ENCODE results near the gene NOVA2. TPM values are rescaled to one million over a fixed set of nuclear protein-coding genes. Genes with fewer than 3 reads are reported as not detected.

Gene NOVA2
- total and polyA plus RNA-seq, 5 donors from 2014 or later, result not detected

Other genes with a start within 250 kb of the NOVA2 start
- gene FBXO46, start 243.0 kb downstream of the NOVA2 start, total RNA-seq, result 26.5 TPM
- 10 to 100 TPM in 3 of 4 donors, 1 to 10 TPM in 1; 8.0 to 12.0 (median 10.5) TPM for gene FBXO46, start 243.0 kb downstream of the NOVA2 start, polyA plus RNA-seq
- gene MEIOSIN, start 240.4 kb downstream of the NOVA2 start, total RNA-seq, result not detected
- not detected for gene MEIOSIN, start 240.4 kb downstream of the NOVA2 start, polyA plus RNA-seq
- 1.3 TPM for gene SIX5, start 204.6 kb downstream of the NOVA2 start, total RNA-seq
- gene SIX5, start 204.6 kb downstream of the NOVA2 start, polyA plus RNA-seq, result under 1 TPM in 3 of 4 donors, not detected in 1; 0.17 to 0.31 (median 0.20) TPM
- 68.1 TPM for gene DMPK, start 191.4 kb downstream of the NOVA2 start, total RNA-seq
- 1 to 10 TPM in 3 of 4 donors, under 1 TPM in 1; 0.61 to 1.6 (median 1.5) TPM for gene DMPK, start 191.4 kb downstream of the NOVA2 start, polyA plus RNA-seq
- 63.8 TPM for gene DMWD, start 181.0 kb downstream of the NOVA2 start, total RNA-seq
- gene DMWD, start 181.0 kb downstream of the NOVA2 start, polyA plus RNA-seq, result 10 to 100 TPM; 13.5 to 18.3 (median 15.7) TPM
- 0.20 TPM for gene RSPH6A, start 158.6 kb downstream of the NOVA2 start, total RNA-seq
- gene RSPH6A, start 158.6 kb downstream of the NOVA2 start, polyA plus RNA-seq, result not detected
- gene SYMPK, start 110.7 kb downstream of the NOVA2 start, total RNA-seq, result 87.6 TPM
- 10 to 100 TPM in 2 of 4 donors, 1 to 10 TPM in 2; 5.0 to 13.0 (median 8.6) TPM for gene SYMPK, start 110.7 kb downstream of the NOVA2 start, polyA plus RNA-seq
- gene FOXA3, start 109.5 kb downstream of the NOVA2 start, total RNA-seq, result not detected
- gene FOXA3, start 109.5 kb downstream of the NOVA2 start, polyA plus RNA-seq, result not detected
- 21.2 TPM for gene IRF2BP1, start 87.7 kb downstream of the NOVA2 start, total RNA-seq
- gene IRF2BP1, start 87.7 kb downstream of the NOVA2 start, polyA plus RNA-seq, result 1 to 10 TPM; 4.5 to 6.4 (median 5.4) TPM
- 8.7 TPM for gene MYPOP, start 71.3 kb downstream of the NOVA2 start, total RNA-seq
- gene MYPOP, start 71.3 kb downstream of the NOVA2 start, polyA plus RNA-seq, result under 1 TPM in 3 of 4 donors, not detected in 1; 0.17 to 0.44 (median 0.20) TPM
- gene NANOS2, start 59.1 kb downstream of the NOVA2 start, total RNA-seq, result not detected
- gene NANOS2, start 59.1 kb downstream of the NOVA2 start, polyA plus RNA-seq, result not detected
- gene CCDC61, start 21.6 kb upstream of the NOVA2 start, total RNA-seq, result 12.6 TPM
- gene CCDC61, start 21.6 kb upstream of the NOVA2 start, polyA plus RNA-seq, result 10 to 100 TPM in 1 of 4 donors, 1 to 10 TPM in 3; 7.1 to 11.9 (median 8.2) TPM
- not detected for gene PGLYRP1, start 49.2 kb upstream of the NOVA2 start, total RNA-seq
- gene PGLYRP1, start 49.2 kb upstream of the NOVA2 start, polyA plus RNA-seq, result not detected
- gene IGFL4, start 67.1 kb upstream of the NOVA2 start, total RNA-seq, result not detected
- not detected for gene IGFL4, start 67.1 kb upstream of the NOVA2 start, polyA plus RNA-seq
- gene IGFL3, start 150.8 kb upstream of the NOVA2 start, total RNA-seq, result not detected
- not detected for gene IGFL3, start 150.8 kb upstream of the NOVA2 start, polyA plus RNA-seq
- gene IGFL2, start 174.4 kb upstream of the NOVA2 start, total RNA-seq, result not detected
- under 1 TPM in 3 of 4 donors, not detected in 1; 0.36 to 0.98 (median 0.94) TPM for gene IGFL2, start 174.4 kb upstream of the NOVA2 start, polyA plus RNA-seq

Data from CD4-positive, CD25-positive, alpha-beta regulatory T cell (primary cell).